ENCODE results near the gene PATJ.
"Not testable (repeated sequence)": the region's sequence is repeated elsewhere in the genome, so short reads cannot be mapped to it uniquely, and the experiment has no call there.

PATJ gene

DNA sequence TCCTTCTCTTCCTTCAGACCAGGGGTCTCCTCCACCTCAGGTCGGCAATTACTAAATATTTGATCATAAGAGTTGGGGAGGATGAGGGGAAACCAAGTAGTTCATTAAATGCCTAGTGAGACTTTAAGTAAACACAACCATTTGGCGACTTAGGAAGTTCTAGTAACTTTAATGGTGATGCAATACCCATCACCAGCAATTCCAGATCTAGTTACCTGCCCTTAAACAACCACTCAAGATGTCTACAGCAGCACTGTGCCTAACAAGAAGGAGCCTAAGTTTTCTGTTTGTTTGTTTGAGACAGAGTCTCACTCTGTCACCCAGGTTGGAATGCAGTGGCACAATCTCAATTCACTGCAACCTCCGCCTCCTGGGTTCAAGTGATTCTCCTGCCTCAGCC, 395.7 kb downstream of the PATJ start:
- no peak for DNase-seq (ENCODE audit: low read depth)
- TF ChIP-seq, protein P1, sequence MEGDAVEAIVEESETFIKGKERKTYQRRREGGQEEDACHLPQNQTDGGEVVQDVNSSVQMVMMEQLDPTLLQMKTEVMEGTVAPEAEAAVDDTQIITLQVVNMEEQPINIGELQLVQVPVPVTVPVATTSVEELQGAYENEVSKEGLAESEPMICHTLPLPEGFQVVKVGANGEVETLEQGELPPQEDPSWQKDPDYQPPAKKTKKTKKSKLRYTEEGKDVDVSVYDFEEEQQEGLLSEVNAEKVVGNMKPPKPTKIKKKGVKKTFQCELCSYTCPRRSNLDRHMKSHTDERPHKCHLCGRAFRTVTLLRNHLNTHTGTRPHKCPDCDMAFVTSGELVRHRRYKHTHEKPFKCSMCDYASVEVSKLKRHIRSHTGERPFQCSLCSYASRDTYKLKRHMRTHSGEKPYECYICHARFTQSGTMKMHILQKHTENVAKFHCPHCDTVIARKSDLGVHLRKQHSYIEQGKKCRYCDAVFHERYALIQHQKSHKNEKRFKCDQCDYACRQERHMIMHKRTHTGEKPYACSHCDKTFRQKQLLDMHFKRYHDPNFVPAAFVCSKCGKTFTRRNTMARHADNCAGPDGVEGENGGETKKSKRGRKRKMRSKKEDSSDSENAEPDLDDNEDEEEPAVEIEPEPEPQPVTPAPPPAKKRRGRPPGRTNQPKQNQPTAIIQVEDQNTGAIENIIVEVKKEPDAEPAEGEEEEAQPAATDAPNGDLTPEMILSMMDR (IDR thresholded peaks at IDR 0.05; ENCODE audit: low read depth, low read length, missing control alignments): no peak
- no peak overlapping the region for H3K4me3 ChIP-seq (ENCODE audit: low read depth, low read length)

DNA sequence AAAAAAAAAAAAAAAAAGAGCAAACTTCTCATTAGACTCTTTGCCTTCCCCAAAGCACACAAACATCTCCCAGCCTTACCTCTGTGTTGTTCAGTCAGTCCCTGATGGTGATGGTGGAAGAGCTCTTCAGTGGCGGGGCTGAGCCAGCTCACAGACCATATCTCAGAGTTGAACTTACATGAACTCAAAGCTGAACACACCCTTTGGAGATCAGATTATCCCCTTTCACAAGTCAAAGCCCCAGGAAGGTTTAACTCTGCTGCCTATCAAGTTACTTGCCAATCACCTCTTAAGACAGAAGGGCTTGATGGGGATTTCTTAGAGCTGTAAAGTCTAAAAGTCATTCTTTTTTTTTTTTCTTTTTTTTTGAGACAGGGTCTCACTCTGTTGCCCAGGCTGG, 397.1 kb downstream of the PATJ start:
- no peak overlapping the region for H3K4me3 ChIP-seq (ENCODE audit: low read depth, low read length)
- TF ChIP-seq, protein P1 (IDR thresholded peaks at IDR 0.05; ENCODE audit: low read depth, low read length, missing control alignments): no peak
- DNase-seq (ENCODE audit: low read depth): no peak

DNA sequence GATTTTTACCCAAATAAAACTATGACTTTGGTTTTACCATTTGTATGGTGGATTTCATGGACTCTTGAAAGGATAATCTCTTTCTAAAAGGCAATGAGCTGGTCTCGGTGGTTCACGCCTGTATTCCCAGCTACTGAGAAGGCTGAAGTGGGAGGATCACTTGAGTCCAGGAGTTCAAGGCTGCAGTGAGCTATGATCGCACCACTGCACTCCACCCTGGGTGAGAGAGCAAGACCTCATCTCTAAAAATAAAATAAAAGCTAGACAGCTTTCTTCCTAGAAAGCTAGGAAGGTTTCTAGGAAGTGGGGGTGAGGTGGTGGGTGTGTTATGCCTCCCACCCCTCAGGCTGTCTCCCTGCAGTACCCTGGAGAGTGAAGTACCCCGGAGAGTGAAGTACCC, 398.4 kb downstream of the PATJ start:
- TF ChIP-seq, protein P1 (IDR thresholded peaks at IDR 0.05; ENCODE audit: low read depth, low read length, missing control alignments): no peak
- no peak for DNase-seq (ENCODE audit: low read depth)

DNA sequence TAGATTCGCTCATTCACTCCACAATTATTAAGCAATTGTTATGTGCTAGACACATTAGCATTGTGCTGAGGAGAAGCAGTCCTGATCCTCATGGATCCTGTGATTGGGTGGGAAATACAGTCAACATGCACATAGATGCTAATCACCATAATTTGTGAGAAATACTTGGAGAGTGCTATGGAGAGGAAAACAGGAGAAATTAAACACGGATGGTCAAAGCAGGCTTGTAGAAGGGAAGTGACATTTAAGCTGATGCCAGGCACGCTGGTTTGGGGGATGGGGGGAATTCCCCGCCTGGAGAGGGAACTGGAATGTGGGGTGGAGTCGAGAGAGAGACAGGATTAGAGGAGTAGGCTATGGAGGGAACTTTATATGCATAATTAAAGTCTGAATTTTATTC, 400.2 kb downstream of the PATJ start:
- DNase-seq (ENCODE audit: low read depth): no peak
- no peak overlapping the region for H3K4me3 ChIP-seq (ENCODE audit: low read depth, low read length)
- TF ChIP-seq, protein P1 (IDR thresholded peaks at IDR 0.05; ENCODE audit: low read depth, low read length, missing control alignments): no peak

More for the DNA sequence above, 398.4 kb downstream of the PATJ start:
- H3K4me3 ChIP-seq (ENCODE audit: low read depth, low read length): no peak overlapping the region

DNA sequence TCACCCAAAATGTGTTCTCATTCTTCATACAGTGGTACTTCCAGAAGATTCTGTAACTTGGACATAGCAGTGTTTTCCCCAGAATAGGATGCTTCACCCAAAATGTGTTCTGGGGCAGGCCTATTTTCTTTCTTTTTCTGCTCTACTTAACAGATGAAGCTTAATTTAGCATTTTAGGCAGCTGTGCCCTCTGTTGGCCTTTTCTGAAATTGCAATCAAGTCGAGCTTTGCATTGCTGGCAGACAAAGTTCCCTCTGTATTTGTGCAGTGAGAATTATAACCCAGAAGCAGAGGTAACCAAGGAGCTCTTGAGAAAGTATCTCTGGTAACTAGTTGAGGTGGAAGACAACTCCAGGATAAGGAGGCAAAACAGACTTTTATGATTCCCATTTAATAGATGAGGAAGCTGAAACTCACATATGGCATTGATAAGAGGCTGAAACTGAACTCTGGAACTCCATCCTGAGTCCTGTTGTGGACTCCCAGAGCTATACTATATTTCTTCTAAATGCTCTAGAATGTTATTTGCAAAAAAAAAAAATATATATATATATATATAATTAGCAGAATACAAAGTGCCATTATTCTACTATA, 402.1 kb downstream of the PATJ start:
- TF ChIP-seq, protein P1 (IDR thresholded peaks at IDR 0.05; ENCODE audit: low read depth, low read length, missing control alignments): peak; percentile 74
- DNase-seq (ENCODE audit: low read depth): peak; percentile 12
- no peak overlapping the region for H3K4me3 ChIP-seq (ENCODE audit: low read depth, low read length)

DNA sequence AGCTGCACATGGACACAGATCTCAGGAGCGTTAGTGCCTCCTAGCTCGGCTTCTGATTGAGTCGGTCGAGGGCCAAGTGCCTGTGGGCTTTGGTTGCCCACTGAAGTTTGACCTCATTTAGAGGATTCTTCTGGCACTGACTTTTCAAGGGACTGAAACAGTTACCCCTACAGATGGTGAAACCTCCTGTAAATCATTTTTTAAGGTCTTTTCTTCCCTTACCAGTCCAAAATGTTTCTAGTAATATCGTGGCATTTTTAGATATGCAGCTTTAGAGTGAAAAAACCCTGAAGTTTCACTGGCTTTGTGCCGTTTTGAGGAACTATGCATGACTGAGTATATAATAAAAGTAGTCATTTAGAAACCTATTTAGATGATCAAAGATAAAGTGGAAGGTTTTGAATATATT, 417.7 kb downstream of the PATJ start:
- TF ChIP-seq, protein P1 (IDR thresholded peaks at IDR 0.05; ENCODE audit: low read depth, low read length, missing control alignments): no peak
- DNase-seq (ENCODE audit: low read depth): no peak
- H3K4me3 ChIP-seq (ENCODE audit: low read depth, low read length): no peak overlapping the region

DNA sequence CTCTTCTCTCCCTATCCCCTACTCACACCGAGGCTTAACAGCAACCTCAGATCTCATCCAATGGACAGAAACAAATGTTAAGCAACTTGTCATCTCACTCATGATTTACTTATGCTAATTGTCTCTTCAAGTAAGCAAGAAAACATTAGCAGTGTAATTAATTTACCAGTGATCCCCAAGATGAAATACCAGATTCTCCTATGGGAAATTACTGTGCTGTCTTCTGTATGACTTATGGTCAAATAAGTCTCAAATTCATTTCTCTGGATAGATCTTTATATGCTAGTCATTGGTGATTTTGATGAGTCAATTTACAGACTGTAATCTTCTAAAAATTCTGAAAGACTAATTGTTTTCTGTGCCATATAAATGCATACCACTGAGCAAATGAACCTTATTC, 419.4 kb downstream of the PATJ start:
- no peak for DNase-seq (ENCODE audit: low read depth)
- TF ChIP-seq, protein P1 (IDR thresholded peaks at IDR 0.05; ENCODE audit: low read depth, low read length, missing control alignments): no peak
- no peak overlapping the region for H3K4me3 ChIP-seq (ENCODE audit: low read depth, low read length)

DNA sequence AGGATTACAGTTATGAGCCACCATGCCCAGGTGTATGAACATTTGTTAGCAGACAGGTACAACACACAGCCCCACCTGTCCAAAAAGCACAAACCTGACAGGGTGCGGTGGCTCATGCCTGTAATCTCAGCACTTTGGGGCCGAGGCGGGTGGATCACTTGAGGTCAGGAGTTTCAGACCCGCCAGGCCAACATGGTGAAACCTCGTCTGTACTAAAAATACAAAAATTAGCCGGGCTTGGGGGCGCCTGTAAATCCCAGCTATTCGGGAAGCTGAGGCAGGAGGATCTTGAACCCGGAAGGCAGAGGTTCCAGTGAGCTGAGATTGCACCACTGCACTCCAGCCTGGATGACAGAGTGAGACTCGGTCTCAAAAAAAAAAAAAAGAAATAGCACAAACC, 428.1 kb downstream of the PATJ start:
- not testable (repeated sequence) for H3K4me3 ChIP-seq (ENCODE audit: low read depth, low read length); DNase-seq (ENCODE audit: low read depth)
